Gastrocnemius medialis (tissue), 4 donors: ENCODE results near the gene ERO1A.

Source experiments
- POLR2A ChIP-seq, 2 donors: fragments of 450-650 bp; IDR thresholded peaks; one replicate each; pipeline ENCODE4 v1.6.1; 2017; ENCODE audit warnings: antibody characterized with exemption in 2 of 2, mild to moderate bottlenecking in 2 of 2, moderate library complexity in 2 of 2
- TF ChIP-seq, protein P1 (sequence below), 5 experiments: fragments of 450-650 bp in 3 of 5; fragments of 200-600 bp in 2 of 5; sonication (generic) in 2 of 5; IDR thresholded peaks in 4 of 5; conservative IDR thresholded peaks in 1 of 5; 1 replicate in 4 of 5; 2 replicates in 1 of 5; pipeline ENCODE4 v1.5.1; 2016 to 2019; ENCODE audit warnings: antibody characterized with exemption in 5 of 5, mild to moderate bottlenecking in 3 of 5, moderate library complexity in 3 of 5

- TF ChIP-seq, protein P1, sequence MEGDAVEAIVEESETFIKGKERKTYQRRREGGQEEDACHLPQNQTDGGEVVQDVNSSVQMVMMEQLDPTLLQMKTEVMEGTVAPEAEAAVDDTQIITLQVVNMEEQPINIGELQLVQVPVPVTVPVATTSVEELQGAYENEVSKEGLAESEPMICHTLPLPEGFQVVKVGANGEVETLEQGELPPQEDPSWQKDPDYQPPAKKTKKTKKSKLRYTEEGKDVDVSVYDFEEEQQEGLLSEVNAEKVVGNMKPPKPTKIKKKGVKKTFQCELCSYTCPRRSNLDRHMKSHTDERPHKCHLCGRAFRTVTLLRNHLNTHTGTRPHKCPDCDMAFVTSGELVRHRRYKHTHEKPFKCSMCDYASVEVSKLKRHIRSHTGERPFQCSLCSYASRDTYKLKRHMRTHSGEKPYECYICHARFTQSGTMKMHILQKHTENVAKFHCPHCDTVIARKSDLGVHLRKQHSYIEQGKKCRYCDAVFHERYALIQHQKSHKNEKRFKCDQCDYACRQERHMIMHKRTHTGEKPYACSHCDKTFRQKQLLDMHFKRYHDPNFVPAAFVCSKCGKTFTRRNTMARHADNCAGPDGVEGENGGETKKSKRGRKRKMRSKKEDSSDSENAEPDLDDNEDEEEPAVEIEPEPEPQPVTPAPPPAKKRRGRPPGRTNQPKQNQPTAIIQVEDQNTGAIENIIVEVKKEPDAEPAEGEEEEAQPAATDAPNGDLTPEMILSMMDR (IDR thresholded peaks at IDR 0.05 in 4 of 5, conservative IDR thresholded peaks at IDR 0.05 in 1 of 5), result no peak
- TF ChIP-seq POLR2A (IDR thresholded peaks at IDR 0.05), result no peak
Measured at GRCh38 chr14:52738409-52738808, 43.1 kb upstream of the ERO1A start.
